Activated CD8-positive, alpha-beta T cell treated with anti-CD3 and anti-CD28 coated beads for 36 hours (primary cell): Measurements from ENCODE around the gene ITGB1BP1. TPM values are rescaled to one million over a fixed set of nuclear protein-coding genes. Genes with fewer than 3 reads are reported as not detected.

Source experiments
- ATAC-seq: fragments of 200-7000 bp; cut with Tn5 transposase; one replicate; pipeline ENCODE4 v1.10.0; 2021; ENCODE audit warnings: mild to moderate bottlenecking, moderate library complexity
- CTCF ChIA-PET: fragments of 350-600 bp; sonication (Branson Sonifier 250); formaldehyde crosslinking; loops from one replicate; lab custom pipeline; 2021; ENCODE audit warnings: antibody characterized with exemption; lab: Charles Lee
- POLR2A ChIA-PET: fragments of 350-600 bp; sonication (Branson Sonifier 250); formaldehyde crosslinking; loops from one replicate; lab custom pipeline; 2021; ENCODE audit warnings: antibody characterized with exemption; lab: Charles Lee
- DNase-seq: peaks from one replicate; pipeline ENCODE4 v3.0.0-alpha.2; 2020
- H3K27ac Mint-ChIP-seq: one replicate; pipeline ENCODE4 v1.8.0; 2021; ENCODE audit warnings: mild to moderate bottlenecking, mixed read lengths
- H3K27me3 Mint-ChIP-seq: one replicate; pipeline ENCODE4 v1.8.0; 2021; ENCODE audit warnings: mixed read lengths
- H3K36me3 Mint-ChIP-seq: one replicate; pipeline ENCODE4 v1.8.0; 2021; ENCODE audit warnings: low read depth, mixed read lengths
- H3K4me1 Mint-ChIP-seq: one replicate; pipeline ENCODE4 v1.8.0; 2021; ENCODE audit warnings: low read depth, mixed read lengths
- H3K4me3 Mint-ChIP-seq: one replicate; pipeline ENCODE4 v1.8.0; 2021; ENCODE audit warnings: mild to moderate bottlenecking, moderate library complexity, mixed read lengths
- H3K9me3 Mint-ChIP-seq: one replicate; pipeline ENCODE4 v1.8.0; 2021; ENCODE audit warnings: mixed read lengths
- intact Hi-C: fragments of 100-400 bp; cut with micrococcal nuclease; formaldehyde crosslinking; loops from one replicate; pipeline ENCODE4 v1.10.0; 2022
- total RNA-seq, 2 experiments: library from RNA; stranded (reverse); gene quantifications; one replicate each; pipeline ENCODE4 v1.2.3, GENCODE V29; 2021
- TF ChIP-seq, protein P1 (sequence below): fragments of 200-600 bp; IDR thresholded peaks from one replicate; pipeline ENCODE4 v1.8.0; 2022; ENCODE audit warnings: antibody characterized with exemption, mild to moderate bottlenecking

Gene ITGB1BP1
- total RNA-seq, 2 experiments from 2014 or later, result 111 to 117 TPM

DNA sequence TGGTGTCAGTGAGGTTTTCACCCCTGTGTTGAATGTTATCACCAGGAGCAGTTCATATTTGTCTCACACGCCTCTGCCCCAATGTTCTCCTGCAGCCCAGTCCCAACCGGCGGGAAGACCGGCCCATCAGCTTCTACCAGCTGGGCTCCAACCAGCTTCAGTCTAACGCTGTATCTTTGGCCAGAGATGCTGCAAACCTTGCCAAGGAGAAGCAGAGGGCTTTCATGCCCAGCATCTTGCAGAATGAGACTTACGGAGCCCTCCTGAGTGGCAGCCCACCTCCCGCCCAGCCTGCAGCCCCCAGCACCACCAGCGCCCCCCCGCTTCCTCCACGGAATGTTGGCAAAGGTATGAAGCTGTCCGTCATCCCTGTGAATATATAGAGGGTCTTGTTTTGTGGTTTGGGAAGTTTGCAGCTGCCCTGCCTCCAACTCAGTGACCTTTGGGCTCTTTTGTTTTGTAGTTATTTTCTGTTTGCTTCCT, 35.1 kb downstream of the ITGB1BP1 start:
- Mint-ChIP-seq H3K4me1 (no peaks in the 10 kb centered on the region), H3K9me3 (no peaks in the 10 kb centered on the region), H3K27ac (no peak overlapping the region), H3K4me3 (no peak overlapping the region), H3K36me3 (no peaks in the 10 kb centered on the region), H3K27me3 (no peaks in the 10 kb centered on the region)
- CTCF ChIA-PET, result no interaction called here
- TF ChIP-seq, protein P1, sequence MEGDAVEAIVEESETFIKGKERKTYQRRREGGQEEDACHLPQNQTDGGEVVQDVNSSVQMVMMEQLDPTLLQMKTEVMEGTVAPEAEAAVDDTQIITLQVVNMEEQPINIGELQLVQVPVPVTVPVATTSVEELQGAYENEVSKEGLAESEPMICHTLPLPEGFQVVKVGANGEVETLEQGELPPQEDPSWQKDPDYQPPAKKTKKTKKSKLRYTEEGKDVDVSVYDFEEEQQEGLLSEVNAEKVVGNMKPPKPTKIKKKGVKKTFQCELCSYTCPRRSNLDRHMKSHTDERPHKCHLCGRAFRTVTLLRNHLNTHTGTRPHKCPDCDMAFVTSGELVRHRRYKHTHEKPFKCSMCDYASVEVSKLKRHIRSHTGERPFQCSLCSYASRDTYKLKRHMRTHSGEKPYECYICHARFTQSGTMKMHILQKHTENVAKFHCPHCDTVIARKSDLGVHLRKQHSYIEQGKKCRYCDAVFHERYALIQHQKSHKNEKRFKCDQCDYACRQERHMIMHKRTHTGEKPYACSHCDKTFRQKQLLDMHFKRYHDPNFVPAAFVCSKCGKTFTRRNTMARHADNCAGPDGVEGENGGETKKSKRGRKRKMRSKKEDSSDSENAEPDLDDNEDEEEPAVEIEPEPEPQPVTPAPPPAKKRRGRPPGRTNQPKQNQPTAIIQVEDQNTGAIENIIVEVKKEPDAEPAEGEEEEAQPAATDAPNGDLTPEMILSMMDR, result no peak
- ATAC-seq (no peak), DNase-seq (no peak)
- POLR2A ChIA-PET, result no interaction called here
- intact Hi-C loops, result no loop called here

DNA sequence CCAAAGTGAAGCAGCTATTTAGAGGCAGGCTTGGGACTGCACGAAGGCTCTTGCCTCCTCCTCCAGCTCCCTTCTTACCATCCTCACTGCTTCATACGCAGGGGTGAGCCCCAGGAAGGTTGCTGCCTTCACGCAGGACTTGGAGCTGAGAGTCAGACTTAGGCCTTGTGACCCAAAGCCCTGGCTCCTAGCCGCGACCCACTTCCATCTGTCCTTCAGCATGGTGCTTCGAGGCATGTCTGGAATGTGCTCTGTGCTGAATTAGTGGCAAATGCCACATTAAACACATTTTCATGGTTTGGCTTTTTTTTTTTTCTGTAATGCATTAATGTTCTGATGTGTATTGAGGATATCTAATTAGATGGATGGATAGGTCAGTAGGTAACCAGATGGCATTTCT, 37.5 kb downstream of the ITGB1BP1 start:
- H3K27ac Mint-ChIP-seq, result no peak overlapping the region
- no peaks in the 10 kb centered on the region for H3K4me1 Mint-ChIP-seq
- H3K27me3 Mint-ChIP-seq, result no peaks in the 10 kb centered on the region
- no peak for DNase-seq
- ChIA-PET CTCF (interaction anchor here (1.9 kb wide), 1 partner anchor 14 kb away, joined by 5 read pairs; no protein-coding TSS in a partner anchor), POLR2A (interaction anchor here (0.6 kb wide), 1 partner anchor 52 kb away, joined by 3 read pairs; no protein-coding TSS in a partner anchor)
- TF ChIP-seq, protein P1, result no peak
- H3K4me3 Mint-ChIP-seq, result no peak overlapping the region
- no peaks in the 10 kb centered on the region for H3K36me3 Mint-ChIP-seq
- no peak for ATAC-seq
- H3K9me3 Mint-ChIP-seq, result no peaks in the 10 kb centered on the region
- intact Hi-C loops, result no loop called here

DNA sequence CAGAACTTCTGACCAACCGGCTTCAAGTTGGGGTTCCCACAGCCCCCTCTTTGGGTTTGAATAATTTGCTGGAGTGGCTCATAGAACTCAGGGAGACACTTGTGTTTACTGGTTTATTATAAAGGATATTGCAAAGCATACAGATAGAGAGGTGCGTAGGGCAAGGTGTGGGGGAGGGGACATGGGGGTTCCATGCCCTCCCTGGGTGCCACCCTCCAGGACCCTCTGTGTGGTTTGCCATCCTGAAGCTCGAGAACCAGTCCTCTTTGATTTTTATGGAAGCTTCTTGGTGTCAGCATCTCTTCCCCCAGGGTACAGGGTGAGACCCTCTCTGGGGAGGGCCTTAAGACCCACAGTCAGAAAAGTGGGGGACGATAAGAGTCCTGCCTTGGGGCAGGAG, 38.8 kb downstream of the ITGB1BP1 start:
- Mint-ChIP-seq H3K4me3 (no peak overlapping the region), H3K4me1 (no peaks in the 10 kb centered on the region), H3K27me3 (no peaks in the 10 kb centered on the region), H3K9me3 (no peaks in the 10 kb centered on the region), H3K27ac (no peak overlapping the region), H3K36me3 (no peaks in the 10 kb centered on the region)
- DNase-seq, result no peak
- TF ChIP-seq, protein P1, result no peak
- no peak for ATAC-seq
- ChIA-PET POLR2A (no interaction called here), CTCF (interaction anchor here (1.9 kb wide), 1 partner anchor 13 kb away, joined by 5 read pairs; no protein-coding TSS in a partner anchor)
- intact Hi-C loops, result no loop called here

DNA sequence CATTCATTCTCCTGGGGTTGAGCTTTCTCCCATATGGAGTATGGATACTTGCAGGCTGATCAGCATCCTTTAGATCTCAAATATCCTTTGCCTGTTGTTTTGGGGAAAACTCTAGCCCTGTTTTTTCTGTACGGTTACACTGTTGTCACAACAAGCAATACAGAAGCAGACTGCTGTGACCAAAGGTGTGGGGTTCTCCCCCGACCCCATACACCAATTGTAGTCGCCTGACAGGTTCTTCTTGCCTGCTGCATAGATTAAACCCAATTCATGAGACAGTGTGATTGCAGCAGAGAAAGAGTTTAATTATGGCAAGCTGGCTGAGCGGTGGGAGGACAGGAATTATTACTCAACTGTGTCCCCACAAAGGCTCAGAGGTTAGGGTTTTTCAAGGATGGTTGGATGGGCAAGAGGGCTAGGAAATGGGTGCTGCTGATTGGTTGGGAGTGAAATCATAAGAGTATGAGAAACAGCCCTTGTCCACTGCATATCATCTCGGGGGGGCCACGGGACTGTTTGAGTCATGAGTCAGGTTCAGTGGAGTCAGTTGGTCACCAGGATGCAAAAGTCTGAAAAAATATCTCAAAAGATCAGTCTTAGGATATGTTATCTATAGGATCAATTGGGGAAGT, 40.6 kb downstream of the ITGB1BP1 start:
- intact Hi-C loops, result no loop called here
- ChIA-PET POLR2A (interaction anchor here (0.6 to 0.7 kb wide), 2 partner anchors 41 to 539 kb away, joined by 3 read pairs; no protein-coding TSS in a partner anchor), CTCF (interaction anchor here (1.4 kb wide), 1 partner anchor 11 kb away, joined by 6 read pairs; no protein-coding TSS in a partner anchor)
- TF ChIP-seq, protein P1, result no peak
- no peaks in the 10 kb centered on the region for H3K27me3 Mint-ChIP-seq
- ATAC-seq (no peak), DNase-seq (no peak)
- H3K4me1 Mint-ChIP-seq, result no peaks in the 10 kb centered on the region
- H3K9me3 Mint-ChIP-seq, result no peaks in the 10 kb centered on the region
- H3K36me3 Mint-ChIP-seq, result no peaks in the 10 kb centered on the region
- no peak overlapping the region for H3K4me3 Mint-ChIP-seq
- no peak overlapping the region for H3K27ac Mint-ChIP-seq
